Activated CD8-positive, alpha-beta T cell treated with anti-CD3 and anti-CD28 coated beads for 36 hours (primary cell): Measurements from ENCODE around the gene TPP1. TPM values are rescaled to one million over a fixed set of nuclear protein-coding genes. Genes with fewer than 3 reads are reported as not detected.

ENCODE experiments used
- ATAC-seq: fragments of 200-7000 bp; cut with Tn5 transposase; one replicate; pipeline ENCODE4 v1.10.0; 2021; ENCODE audit warnings: mild to moderate bottlenecking, moderate library complexity
- CTCF ChIA-PET: fragments of 350-600 bp; sonication (Branson Sonifier 250); formaldehyde crosslinking; loops from one replicate; lab custom pipeline; 2021; ENCODE audit warnings: antibody characterized with exemption; lab: Charles Lee
- POLR2A ChIA-PET: fragments of 350-600 bp; sonication (Branson Sonifier 250); formaldehyde crosslinking; loops from one replicate; lab custom pipeline; 2021; ENCODE audit warnings: antibody characterized with exemption; lab: Charles Lee
- DNase-seq: peaks from one replicate; pipeline ENCODE4 v3.0.0-alpha.2; 2020
- H3K27ac Mint-ChIP-seq: one replicate; pipeline ENCODE4 v1.8.0; 2021; ENCODE audit warnings: mild to moderate bottlenecking, mixed read lengths
- H3K27me3 Mint-ChIP-seq: one replicate; pipeline ENCODE4 v1.8.0; 2021; ENCODE audit warnings: mixed read lengths
- H3K36me3 Mint-ChIP-seq: one replicate; pipeline ENCODE4 v1.8.0; 2021; ENCODE audit warnings: low read depth, mixed read lengths
- H3K4me1 Mint-ChIP-seq: one replicate; pipeline ENCODE4 v1.8.0; 2021; ENCODE audit warnings: low read depth, mixed read lengths
- H3K4me3 Mint-ChIP-seq: one replicate; pipeline ENCODE4 v1.8.0; 2021; ENCODE audit warnings: mild to moderate bottlenecking, moderate library complexity, mixed read lengths
- H3K9me3 Mint-ChIP-seq: one replicate; pipeline ENCODE4 v1.8.0; 2021; ENCODE audit warnings: mixed read lengths
- CTCF ChIP-seq: fragments of 200-600 bp; IDR thresholded peaks from one replicate; pipeline ENCODE4 v1.8.0; 2022; ENCODE audit warnings: antibody characterized with exemption, mild to moderate bottlenecking
- intact Hi-C: fragments of 100-400 bp; cut with micrococcal nuclease; formaldehyde crosslinking; loops from one replicate; pipeline ENCODE4 v1.10.0; 2022
- total RNA-seq, 2 experiments: library from RNA; stranded (reverse); gene quantifications; one replicate each; pipeline ENCODE4 v1.2.3, GENCODE V29; 2021

Gene TPP1
- total RNA-seq, 2 experiments from 2014 or later, result 28.1 to 31.4 TPM

GRCh38 chr11:6598555-6598954 lies 20.7 kb downstream of the TPP1 start:
- POLR2A ChIA-PET, result interaction anchor here (1.1 kb wide), 1 partner anchor 70 kb away, joined by 3 read pairs; no protein-coding TSS in a partner anchor
- CTCF ChIA-PET, result interaction anchor here (1.3 to 1.7 kb wide), 3 partner anchors 15 to 93 kb away, joined by 4 read pairs; no protein-coding TSS in a partner anchor
- ATAC-seq, result no peak
- peaks cover 52% of the 10 kb centered on the region for H3K4me1 Mint-ChIP-seq
- no peak overlapping the region for H3K4me3 Mint-ChIP-seq
- H3K9me3 Mint-ChIP-seq, result no peaks in the 10 kb centered on the region
- H3K27ac Mint-ChIP-seq, result no peak overlapping the region
- peaks cover 51% of the 10 kb centered on the region for H3K36me3 Mint-ChIP-seq
- intact Hi-C loops, result no loop called here
- no peaks in the 10 kb centered on the region for H3K27me3 Mint-ChIP-seq
- no peak for TF ChIP-seq CTCF
- no peak for DNase-seq

- ChIA-PET CTCF (interaction anchor here (0.6 to 1.7 kb wide), 8 partner anchors 15 to 217 kb away, joined by 3 to 7 read pairs (median 3); partner anchors contain the start of gene MRPL17), POLR2A (interaction anchor here (1.0 to 1.2 kb wide), 3 partner anchors 9 to 111 kb away, joined by 3 to 5 read pairs (median 4); no protein-coding TSS in a partner anchor)
- H3K9me3 Mint-ChIP-seq, result no peaks in the 10 kb centered on the region
- no peaks in the 10 kb centered on the region for H3K27me3 Mint-ChIP-seq
- H3K4me1 Mint-ChIP-seq, result peaks cover 41% of the 10 kb centered on the region
- no peak overlapping the region for H3K4me3 Mint-ChIP-seq
- peaks cover 60% of the 10 kb centered on the region for H3K36me3 Mint-ChIP-seq
- intact Hi-C loops, result no loop called here
- H3K27ac Mint-ChIP-seq, result peak overlapping the region; percentile 16
- no peak for TF ChIP-seq CTCF
- DNase-seq (no peak), ATAC-seq (no peak)
These were observed 22.9 kb downstream of the TPP1 start for GRCh38 chr11:6596239-6596877.

- TF ChIP-seq CTCF, result no peak
- intact Hi-C loops, result no loop called here
- Mint-ChIP-seq H3K4me3 (no peak overlapping the region), H3K9me3 (no peaks in the 10 kb centered on the region), H3K36me3 (peaks cover 57% of the 10 kb centered on the region), H3K27ac (no peak overlapping the region), H3K4me1 (peaks cover 34% of the 10 kb centered on the region), H3K27me3 (no peaks in the 10 kb centered on the region)
- DNase-seq (no peak), ATAC-seq (no peak)
- POLR2A ChIA-PET, result interaction anchor here (0.5 to 1.5 kb wide), 3 partner anchors 10 to 204 kb away, joined by 3 to 5 read pairs (median 4); partner anchors contain the start of gene SMPD1
- CTCF ChIA-PET, result interaction anchor here (0.6 to 2.1 kb wide), 8 partner anchors 10 to 241 kb away, joined by 3 to 7 read pairs (median 4); partner anchors contain the start of gene MRPL17
These were observed 25.0 kb downstream of the TPP1 start for GRCh38 chr11:6594142-6594768.

GRCh38 chr11:6588018-6588417 lies 31.2 kb downstream of the TPP1 start:
- DNase-seq (no peak), ATAC-seq (no peak)
- Mint-ChIP-seq H3K27ac (no peak overlapping the region), H3K9me3 (peaks cover 15% of the 10 kb centered on the region), H3K4me1 (no peaks in the 10 kb centered on the region), H3K4me3 (no peak overlapping the region), H3K36me3 (peaks cover 43% of the 10 kb centered on the region), H3K27me3 (no peaks in the 10 kb centered on the region)
- ChIA-PET CTCF (no interaction called here), POLR2A (interaction anchor here (0.7 kb wide), 1 partner anchor 1562 kb away, joined by 3 read pairs; no protein-coding TSS in a partner anchor)
- intact Hi-C loops, result no loop called here
- no peak for TF ChIP-seq CTCF
